GM18858 (cell line): Measurements from ENCODE around the gene PPP6R1.
"Not testable (repeated sequence)": the region's sequence is repeated elsewhere in the genome, so short reads cannot be mapped to it uniquely, and the experiment has no call there.

Experiments
- ATAC-seq: cut with Tn5 transposase; IDR thresholded peaks from one replicate; pipeline ENCODE4 v1.9.1; 2021; ENCODE audit not compliant: unreplicated experiment

PPP6R1 gene

DNA sequence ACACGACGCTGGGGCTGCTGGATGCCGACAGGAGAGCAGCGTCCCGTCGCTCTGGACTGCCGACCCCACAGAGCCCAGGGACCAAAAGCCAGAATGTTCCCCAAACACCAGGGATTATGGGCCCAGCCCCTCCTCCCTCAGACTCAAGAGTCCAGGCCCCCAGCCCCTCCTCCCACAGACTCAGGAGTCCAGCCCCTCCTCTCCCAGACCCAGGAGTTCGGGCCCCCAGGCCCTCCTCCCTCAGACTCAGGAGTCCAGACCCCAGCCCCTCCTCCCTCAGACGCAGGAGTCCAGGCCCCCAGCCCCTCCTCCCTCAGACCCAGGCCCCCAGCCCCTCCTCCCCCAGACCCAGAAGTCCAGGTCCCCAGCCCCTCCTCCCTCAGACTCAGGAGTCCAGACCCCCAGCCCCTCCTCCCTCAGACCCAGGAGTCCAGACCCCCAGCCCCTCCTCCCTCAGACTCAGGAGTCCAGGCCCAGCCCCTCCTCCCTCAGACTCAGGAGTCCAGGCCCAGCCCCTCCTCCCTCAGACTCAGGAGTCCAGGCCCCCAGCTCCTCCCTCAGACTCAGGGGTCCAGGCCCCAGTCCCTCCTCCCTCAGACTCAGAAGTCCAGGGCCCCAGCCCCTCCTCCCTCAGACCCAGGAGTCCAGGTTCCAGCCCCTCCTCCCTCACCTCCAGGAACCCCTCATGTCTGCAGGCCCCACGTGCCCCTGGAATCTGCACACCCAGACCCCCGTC is 34.0 kb downstream of the PPP6R1 start:
- ATAC-seq: not testable (repeated sequence)

DNA sequence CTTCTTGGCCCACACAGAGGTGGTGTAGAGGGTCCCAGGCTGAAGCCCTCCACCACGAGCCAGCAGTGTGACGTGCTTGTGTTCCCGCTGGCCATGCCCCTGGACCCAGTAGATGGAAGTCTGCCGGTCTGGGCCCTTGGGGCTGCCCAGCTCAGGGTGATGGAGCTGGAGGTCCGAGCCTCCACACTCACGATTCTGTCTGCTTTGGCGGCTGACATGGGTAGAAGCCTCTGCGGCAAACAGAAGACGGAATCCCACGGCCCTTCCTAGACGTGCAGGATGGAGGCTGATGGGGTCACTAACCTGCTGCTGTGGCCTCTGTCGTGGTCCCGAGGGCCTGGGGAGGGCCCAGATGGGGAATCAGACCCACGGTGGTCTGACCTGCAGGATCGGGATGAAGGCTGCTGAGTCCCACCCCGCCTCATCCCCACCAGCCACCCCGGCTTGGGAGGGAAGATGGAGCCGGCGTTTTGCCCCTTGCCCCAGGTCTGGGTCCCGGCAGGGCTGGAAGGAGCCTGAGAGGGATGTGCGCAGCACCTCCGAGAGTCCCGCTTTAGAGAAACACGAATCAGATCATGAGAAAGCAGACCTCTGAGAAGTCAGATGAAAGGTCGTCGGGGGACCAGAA is 34.7 kb downstream of the PPP6R1 start:
- ATAC-seq: no peak

DNA sequence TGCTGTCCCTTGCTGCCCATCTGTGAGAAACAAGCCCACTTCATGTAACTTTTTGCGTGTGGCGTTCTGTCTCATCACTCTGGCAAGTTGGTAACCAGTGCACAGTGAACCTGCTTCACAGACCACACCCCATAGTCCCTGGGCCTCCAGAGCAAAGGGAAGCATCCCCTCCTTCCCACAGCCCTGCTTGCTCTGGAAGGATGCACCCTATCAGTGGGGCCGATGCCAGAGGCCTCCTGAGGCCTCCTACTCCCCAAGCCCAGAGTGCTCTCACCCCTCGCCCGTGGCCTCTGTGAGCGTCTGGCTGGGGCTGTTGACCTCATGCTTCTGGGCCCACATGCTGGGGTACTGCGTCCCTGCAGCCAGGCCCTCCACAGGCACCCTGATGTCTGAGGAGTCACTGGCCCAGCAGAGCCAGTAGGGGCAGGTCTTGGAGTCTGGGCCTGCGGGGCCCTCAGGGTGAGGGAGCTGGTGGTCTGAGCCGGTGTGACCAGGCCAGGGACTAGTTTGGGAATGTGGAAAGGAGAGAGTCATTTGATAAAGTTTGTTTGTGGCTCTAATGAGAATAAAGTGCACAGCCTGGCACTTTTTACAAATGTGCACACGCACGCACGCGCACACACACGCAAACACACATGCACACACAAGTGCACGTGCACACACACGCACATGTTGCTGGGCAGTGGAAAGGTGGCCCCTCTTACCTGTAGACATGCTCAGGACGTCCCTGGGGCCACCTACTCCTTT is 35.4 kb downstream of the PPP6R1 start:
- ATAC-seq: no peak

DNA sequence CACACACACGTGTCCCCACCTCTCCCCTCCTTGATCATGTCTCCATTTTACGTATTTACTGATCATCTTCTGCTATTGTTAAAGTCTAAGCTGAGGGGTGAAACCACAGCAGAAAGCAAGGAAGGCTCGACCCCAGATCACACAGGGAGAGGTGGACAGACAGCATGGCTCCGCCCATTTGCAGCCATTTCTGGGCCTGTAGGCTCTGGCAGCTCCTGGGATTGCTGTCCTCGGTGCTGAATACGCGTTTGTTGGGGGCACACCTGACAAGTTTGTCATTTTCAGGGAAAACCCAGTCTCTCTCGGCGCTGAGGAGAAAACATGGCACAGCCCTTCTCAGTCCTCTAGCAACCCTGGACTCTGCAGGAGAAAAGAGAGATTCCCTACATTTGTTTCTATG is 38.3 kb downstream of the PPP6R1 start:
- ATAC-seq: no peak

DNA sequence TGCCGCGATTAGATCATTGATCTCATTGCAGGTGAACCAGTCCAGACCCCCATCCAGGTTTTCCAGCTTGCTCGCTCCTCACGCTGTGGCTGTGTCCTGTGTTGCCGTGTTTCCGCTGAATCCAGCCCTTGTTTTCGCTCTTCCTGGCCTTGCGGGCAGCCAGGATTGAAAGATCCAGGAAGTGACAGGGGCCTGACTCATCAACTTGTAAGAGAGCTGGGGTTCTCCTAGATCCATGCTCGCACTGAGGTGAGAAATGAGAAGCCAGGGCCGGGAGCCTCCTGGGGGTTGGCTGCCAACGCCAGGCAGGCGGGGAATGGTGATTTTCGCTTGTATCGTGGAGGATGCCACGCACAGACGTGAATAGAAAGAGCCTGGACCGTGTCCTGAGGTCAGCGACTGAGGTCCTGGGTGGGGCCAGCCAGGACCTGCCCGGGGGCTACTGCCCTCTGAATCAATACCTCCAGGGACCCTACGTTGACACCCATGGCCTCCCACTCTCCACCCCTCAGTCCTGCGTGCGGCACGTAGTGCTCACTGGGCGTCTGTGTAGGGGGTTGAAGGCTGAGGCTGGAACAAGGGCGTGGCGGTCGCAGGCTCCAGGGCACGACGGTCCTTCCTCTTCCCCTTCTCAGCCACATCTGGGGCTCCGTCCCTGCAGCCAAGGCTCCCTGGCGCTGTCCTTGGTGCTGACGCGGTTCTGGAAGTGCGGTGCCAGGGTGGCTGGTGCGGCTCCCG is 42.2 kb downstream of the PPP6R1 start:
- ATAC-seq: no peak

GRCh38 chr19:55213547-55213946 is 45.3 kb downstream of the PPP6R1 start:
- no peak for ATAC-seq

- ATAC-seq: no peak
Observed at GRCh38 chr19:55212447-55212846, 46.4 kb downstream of the PPP6R1 start.

GRCh38 chr19:55209693-55210472 is 48.9 kb downstream of the PPP6R1 start:
- ATAC-seq: no peak

DNA sequence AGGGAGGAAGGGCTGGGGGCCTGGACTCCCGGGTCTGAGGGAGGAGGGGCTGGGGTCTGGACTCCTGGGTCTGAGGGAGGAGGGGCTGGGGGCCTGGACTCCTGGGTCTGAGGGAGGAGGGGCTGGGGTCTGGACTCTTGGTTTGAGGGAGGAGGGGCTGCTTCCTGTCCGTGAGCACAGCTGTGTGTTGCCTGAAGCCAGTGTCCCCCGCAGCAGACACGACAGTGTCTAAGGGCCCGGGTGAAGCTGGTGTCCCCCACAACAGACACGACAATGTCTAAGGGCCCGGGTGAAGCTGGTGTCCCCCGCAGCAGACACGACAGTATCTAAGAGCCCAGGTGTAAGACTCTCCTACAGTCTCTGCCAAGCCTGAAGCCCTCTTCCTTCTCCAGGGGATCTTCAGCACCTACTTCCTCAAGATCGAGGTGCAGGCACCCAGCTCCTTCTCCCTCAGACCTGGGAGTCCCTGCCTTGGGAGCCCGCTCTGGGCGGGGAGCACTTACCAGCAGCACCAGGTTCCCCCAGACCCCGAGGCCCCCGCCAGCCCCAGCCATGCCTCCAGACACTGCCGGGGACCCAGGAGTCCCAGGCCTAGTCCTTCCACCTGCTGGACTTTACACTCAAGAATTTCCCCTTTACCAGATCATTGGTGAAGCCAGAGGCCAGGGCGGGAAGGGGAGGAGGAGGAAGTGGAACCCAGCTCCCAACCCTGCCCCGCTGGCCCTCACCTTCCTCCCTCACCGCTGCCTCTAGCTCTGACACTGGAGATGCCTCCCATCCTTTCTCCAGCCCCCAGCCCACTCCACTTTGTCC is 49.7 kb downstream of the PPP6R1 start, which contains the start of gene PTPRH:
TSS of gene PTPRH (minus strand) at position 622 of the 813 bp plus-strand sequence. CDS start at position 554, 68 bp downstream.
- ATAC-seq: no peak

GRCh38 chr19:55206664-55207500 is 51.9 kb downstream of the PPP6R1 start:
- ATAC-seq: no peak

DNA sequence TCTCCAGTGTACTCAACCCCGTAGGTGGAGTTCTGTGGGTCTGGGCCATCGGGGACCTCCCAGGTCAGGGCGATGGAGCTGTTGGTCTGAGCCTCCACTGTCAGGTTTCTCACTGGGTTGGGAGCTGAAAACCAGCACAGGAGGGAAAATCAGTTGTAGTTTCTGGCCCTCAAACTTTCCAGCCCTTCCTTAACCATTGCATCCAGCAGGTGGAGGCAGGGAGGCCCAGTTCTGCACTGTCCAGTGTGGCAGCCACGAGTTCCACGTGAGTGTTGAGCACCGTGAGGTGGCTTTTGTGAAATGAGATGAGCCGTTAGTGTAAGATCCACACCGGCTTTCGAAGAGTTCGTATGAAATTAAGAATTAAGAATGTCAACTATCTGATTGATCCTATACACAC is 56.6 kb downstream of the PPP6R1 start:
- not testable (repeated sequence) for ATAC-seq

- ATAC-seq: no peak
Observed at GRCh38 chr19:55199620-55200204, 59.1 kb downstream of the PPP6R1 start.

DNA sequence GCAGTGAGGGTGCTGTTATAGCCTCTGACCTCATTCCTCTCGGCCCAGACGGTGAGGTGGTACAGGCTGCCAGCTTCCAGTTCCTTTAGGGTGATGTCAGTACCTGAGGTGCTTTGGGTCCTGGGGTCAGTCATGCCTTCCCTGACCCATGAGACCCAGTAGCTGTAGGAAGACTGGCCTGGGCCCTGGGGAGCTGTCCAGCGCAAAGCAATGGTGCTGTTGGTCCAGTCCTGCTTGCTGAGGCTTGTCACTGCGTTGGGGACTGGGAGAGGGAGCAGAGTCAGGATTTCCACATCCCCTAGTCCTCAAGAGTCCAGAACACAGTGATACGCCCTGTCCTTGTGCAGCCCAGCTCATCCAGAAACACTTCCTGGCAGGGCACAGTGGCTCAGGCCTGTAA is 60.2 kb downstream of the PPP6R1 start:
- no peak for ATAC-seq

DNA sequence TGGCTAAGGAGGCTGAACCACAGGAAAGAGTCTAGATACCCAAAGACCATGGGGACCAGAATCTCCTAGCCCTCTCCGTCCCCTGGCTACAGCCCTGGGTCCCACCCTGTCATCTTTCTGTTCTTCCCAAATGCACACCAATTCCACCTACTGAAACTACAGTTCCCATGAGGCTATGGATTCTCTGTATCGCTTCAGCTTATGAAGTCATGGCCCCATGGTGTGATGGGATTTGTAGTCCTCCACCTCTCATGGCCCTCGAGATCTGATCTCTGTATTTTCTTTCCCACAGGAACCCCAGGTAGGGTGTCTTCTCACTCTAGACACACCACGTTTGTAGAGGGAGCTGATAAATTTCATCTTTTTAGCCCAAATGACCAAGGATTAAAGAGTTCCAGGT is 61.3 kb downstream of the PPP6R1 start:
- ATAC-seq: no peak

- no peak for ATAC-seq
Observed at GRCh38 chr19:55196803-55197202, 62.0 kb downstream of the PPP6R1 start.

DNA sequence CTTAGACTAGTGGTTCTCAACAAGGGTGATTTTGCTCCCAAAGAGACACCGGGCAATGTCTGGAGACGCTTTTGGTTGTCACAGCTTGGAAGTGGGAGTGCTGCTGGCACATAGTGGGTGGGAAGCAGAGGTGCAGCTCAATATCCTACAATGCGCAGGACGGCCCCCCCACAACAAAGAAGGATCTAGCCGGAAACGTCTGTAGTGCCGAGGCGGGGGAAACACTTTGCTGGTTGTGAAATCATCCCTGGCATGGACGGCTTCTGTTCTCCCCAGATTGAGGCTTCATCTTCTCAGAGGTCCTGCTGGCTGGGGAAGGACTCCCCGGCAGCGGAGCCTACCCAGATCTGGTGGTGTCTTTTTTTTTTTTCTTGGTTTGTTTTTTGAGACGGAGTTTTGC is 65.3 kb downstream of the PPP6R1 start:
- ATAC-seq: no peak

- no peak for ATAC-seq
Observed at GRCh38 chr19:55189403-55189835, 69.4 kb downstream of the PPP6R1 start.

DNA sequence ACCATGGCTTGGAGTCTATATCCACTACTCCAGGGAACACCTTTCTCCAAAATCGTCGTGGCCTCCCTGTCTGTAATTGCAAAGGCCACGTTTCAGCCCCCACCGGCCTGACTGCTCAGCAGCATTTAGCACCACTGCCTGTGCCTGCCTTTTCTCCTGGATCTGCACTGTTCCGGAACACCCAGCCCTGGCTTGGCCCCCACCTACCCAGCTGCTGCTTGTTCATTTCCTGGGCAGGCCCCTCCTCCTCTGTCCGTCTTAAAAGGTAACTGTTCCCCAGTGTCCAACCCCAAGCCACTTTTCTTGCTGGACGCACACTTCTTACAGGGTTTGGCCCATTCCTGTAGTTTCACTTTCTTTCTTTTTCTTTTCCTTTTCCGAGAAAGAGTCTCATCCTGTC is 70.2 kb downstream of the PPP6R1 start:
- ATAC-seq: no peak
